ENCODE results near the gene REG4. TPM values are rescaled to one million over a fixed set of nuclear protein-coding genes. Genes with fewer than 3 reads are reported as not detected.

The REG4 gene
- total and polyA plus RNA-seq, 2 donors (not counting 1 experiment from before 2014, with no cell fraction given), result not detected

DNA sequence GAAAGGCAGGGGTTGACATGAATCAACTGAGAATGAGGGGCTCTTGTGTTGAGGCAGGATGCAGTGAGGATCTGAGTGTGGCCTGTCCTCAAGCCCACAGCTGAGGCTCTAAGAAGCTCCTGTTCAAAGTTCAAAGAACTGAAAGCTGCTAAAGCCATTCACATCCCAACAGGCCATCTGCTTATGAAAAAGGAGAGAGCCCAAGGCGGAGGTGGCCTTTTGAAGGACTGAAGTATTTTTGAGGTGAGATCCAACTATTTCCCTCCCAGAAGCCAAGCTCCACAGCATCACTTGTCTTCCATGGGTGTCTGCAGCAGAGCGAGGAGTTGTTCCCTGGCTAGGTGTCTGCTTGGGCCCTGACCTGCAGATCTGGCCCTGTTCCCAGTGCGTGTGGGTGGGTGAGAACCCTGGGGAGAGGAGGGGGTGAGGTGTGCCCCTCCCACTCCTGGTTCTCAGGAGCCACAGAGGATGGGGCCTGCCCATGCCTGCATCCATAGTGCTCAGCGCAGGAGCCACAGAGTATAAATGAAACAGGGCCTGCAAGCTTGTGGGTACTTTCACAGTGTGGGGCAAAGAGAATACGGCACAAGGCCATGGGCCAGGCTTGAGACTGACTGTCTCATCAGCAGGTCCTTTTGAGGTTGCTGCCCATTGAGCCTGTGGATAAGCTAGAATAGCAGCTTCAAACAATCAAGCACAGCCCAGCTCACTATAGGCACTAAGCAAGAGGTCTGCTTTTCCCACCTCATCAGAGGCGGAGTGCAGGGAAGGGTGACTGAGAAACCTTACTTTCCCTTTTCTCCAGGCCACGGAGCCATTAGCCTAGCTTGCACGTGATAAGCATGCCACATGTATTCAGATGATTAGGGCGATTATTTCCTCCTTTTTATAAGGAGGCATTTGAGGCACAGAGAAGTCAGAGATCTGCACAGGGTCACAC lies 15.7 kb downstream of the REG4 start:
- H3K4me3 ChIP-seq (ENCODE audit: control extremely low read depth in 1 of 5, extremely low read depth in 1 of 5, insufficient read depth in 1 of 5, low read depth in 2 of 5, low read length in 4 of 5), result no peak overlapping the region
- H3K27ac Mint-ChIP-seq, result no peak overlapping the region
- no peaks in the 10 kb centered on the region for H3K36me3 ChIP-seq (replicated peaks in 1 of 2; ENCODE audit: control extremely low read depth in 1 of 2, control insufficient read depth in 1 of 2, extremely low read depth in 1 of 2, insufficient read depth in 2 of 2, low read length in 1 of 2)
- no peaks in the 10 kb centered on the region for H3K4me1 Mint-ChIP-seq
- H3K9me3 ChIP-seq (ENCODE audit: control extremely low read depth in 1 of 3, control insufficient read depth in 2 of 3, insufficient read depth in 1 of 3, low read length in 2 of 3), result no peaks in the 10 kb centered on the region
- no peaks in the 10 kb centered on the region for H3K4me1 ChIP-seq (ENCODE audit: control insufficient read depth in 2 of 2, insufficient read depth in 2 of 2, low read length in 2 of 2)
- H4K20me1 ChIP-seq (ENCODE audit: control insufficient read depth, insufficient read depth, low read length, poor library complexity, severe bottlenecking), result no peaks in the 10 kb centered on the region
- H3K79me2 ChIP-seq (ENCODE audit: control insufficient read depth, insufficient read depth, low read length), result no peaks in the 10 kb centered on the region
- no peaks in the 10 kb centered on the region for H3K9me3 Mint-ChIP-seq (ENCODE audit: insufficient read depth)
- no peak overlapping the region for H3K4me3 Mint-ChIP-seq
- WGBS (ENCODE audit: insufficient coverage), result 91% methylated on average over 5 of the region's 9 CpGs
- CTCF ChIA-PET, result interaction anchor here (1.2 to 2.8 kb wide), 2 partner anchors 13 to 15 kb away, joined by 5 to 9 read pairs; partner anchors contain the start of gene REG4
- H2AFZ ChIP-seq (ENCODE audit: insufficient read depth, low read depth, low read length, poor library complexity, severe bottlenecking), result no peak overlapping the region
- H3K4me2 ChIP-seq (replicated peaks; ENCODE audit: low read depth, low read length, poor library complexity, severe bottlenecking), result no peak overlapping the region
- H3K27me3 Mint-ChIP-seq, result peaks cover 13% of the 10 kb centered on the region
- intact Hi-C loops (cut with micrococcal nuclease), result no loop called here
- POLR2A ChIA-PET, result no interaction called here
- TF ChIP-seq, protein P1, sequence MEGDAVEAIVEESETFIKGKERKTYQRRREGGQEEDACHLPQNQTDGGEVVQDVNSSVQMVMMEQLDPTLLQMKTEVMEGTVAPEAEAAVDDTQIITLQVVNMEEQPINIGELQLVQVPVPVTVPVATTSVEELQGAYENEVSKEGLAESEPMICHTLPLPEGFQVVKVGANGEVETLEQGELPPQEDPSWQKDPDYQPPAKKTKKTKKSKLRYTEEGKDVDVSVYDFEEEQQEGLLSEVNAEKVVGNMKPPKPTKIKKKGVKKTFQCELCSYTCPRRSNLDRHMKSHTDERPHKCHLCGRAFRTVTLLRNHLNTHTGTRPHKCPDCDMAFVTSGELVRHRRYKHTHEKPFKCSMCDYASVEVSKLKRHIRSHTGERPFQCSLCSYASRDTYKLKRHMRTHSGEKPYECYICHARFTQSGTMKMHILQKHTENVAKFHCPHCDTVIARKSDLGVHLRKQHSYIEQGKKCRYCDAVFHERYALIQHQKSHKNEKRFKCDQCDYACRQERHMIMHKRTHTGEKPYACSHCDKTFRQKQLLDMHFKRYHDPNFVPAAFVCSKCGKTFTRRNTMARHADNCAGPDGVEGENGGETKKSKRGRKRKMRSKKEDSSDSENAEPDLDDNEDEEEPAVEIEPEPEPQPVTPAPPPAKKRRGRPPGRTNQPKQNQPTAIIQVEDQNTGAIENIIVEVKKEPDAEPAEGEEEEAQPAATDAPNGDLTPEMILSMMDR (IDR thresholded peaks at IDR 0.05), result no peak
- TF ChIP-seq EZH2 (IDR thresholded peaks at IDR 0.05; ENCODE audit: borderline replicate concordance, insufficient read depth, low read depth, low read length, poor library complexity, severe bottlenecking), result no peak
- no peak overlapping the region for H3K9ac ChIP-seq (ENCODE audit: low read length)
- H3K27me3 ChIP-seq (replicated peaks in 1 of 4; ENCODE audit: control extremely low read depth in 1 of 4, control insufficient read depth in 3 of 4, insufficient read depth in 4 of 4, low read length in 3 of 4), result no peaks in the 10 kb centered on the region
- H3K27ac ChIP-seq (ENCODE audit: low read length in 2 of 2), result no peak overlapping the region
- ATAC-seq (ENCODE audit: low read depth) (no peak), DNase-seq (no peak)

DNA sequence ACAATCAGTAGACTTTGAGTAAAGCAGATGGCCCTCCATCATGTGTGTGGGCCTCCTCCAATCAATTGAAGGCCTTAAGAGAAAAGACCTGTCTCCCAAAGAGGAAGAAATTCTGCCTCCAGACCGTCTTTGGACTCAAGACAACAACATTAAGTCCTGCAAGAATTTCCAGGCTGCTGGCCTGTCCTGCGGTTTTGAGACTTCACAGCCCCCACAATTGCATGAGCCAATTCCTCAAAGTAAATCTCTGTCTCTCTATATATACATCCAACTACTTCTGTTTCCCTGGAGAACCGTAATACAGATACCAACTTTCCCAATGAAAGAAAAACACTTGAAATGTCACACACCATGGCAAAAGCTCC lies 16.4 kb downstream of the REG4 start:
- no peaks in the 10 kb centered on the region for H3K9me3 Mint-ChIP-seq (ENCODE audit: insufficient read depth)
- H3K27me3 Mint-ChIP-seq, result peaks cover 18% of the 10 kb centered on the region
- H3K36me3 ChIP-seq (replicated peaks in 1 of 2; ENCODE audit: control extremely low read depth in 1 of 2, control insufficient read depth in 1 of 2, extremely low read depth in 1 of 2, insufficient read depth in 2 of 2, low read length in 1 of 2), result no peaks in the 10 kb centered on the region
- DNase-seq (no peak), ATAC-seq (ENCODE audit: low read depth) (no peak)
- no peaks in the 10 kb centered on the region for H3K4me1 Mint-ChIP-seq
- H3K4me2 ChIP-seq (replicated peaks; ENCODE audit: low read depth, low read length, poor library complexity, severe bottlenecking), result no peak overlapping the region
- no peak overlapping the region for H3K4me3 Mint-ChIP-seq
- intact Hi-C loops (cut with micrococcal nuclease), result no loop called here
- no peaks in the 10 kb centered on the region for H3K27me3 ChIP-seq (replicated peaks in 1 of 4; ENCODE audit: control extremely low read depth in 1 of 4, control insufficient read depth in 3 of 4, insufficient read depth in 4 of 4, low read length in 3 of 4)
- H3K27ac Mint-ChIP-seq, result no peak overlapping the region
- H3K27ac ChIP-seq (ENCODE audit: low read length in 2 of 2), result no peak overlapping the region
- ChIA-PET CTCF (no interaction called here), POLR2A (no interaction called here)
- no peak overlapping the region for H3K4me3 ChIP-seq (ENCODE audit: control extremely low read depth in 1 of 5, extremely low read depth in 1 of 5, insufficient read depth in 1 of 5, low read depth in 2 of 5, low read length in 4 of 5)
- H2AFZ ChIP-seq (ENCODE audit: insufficient read depth, low read depth, low read length, poor library complexity, severe bottlenecking), result no peak overlapping the region
- no peaks in the 10 kb centered on the region for H3K9me3 ChIP-seq (ENCODE audit: control extremely low read depth in 1 of 3, control insufficient read depth in 2 of 3, insufficient read depth in 1 of 3, low read length in 2 of 3)
- no peaks in the 10 kb centered on the region for H4K20me1 ChIP-seq (ENCODE audit: control insufficient read depth, insufficient read depth, low read length, poor library complexity, severe bottlenecking)
- 94% methylated on average over 2 of the region's 3 CpGs for WGBS (ENCODE audit: insufficient coverage)
- TF ChIP-seq, protein P1 (IDR thresholded peaks at IDR 0.05), result no peak
- no peak for TF ChIP-seq EZH2 (IDR thresholded peaks at IDR 0.05; ENCODE audit: borderline replicate concordance, insufficient read depth, low read depth, low read length, poor library complexity, severe bottlenecking)
- H3K9ac ChIP-seq (ENCODE audit: low read length), result no peak overlapping the region
- no peaks in the 10 kb centered on the region for H3K4me1 ChIP-seq (ENCODE audit: control insufficient read depth in 2 of 2, insufficient read depth in 2 of 2, low read length in 2 of 2)
- H3K79me2 ChIP-seq (ENCODE audit: control insufficient read depth, insufficient read depth, low read length), result no peaks in the 10 kb centered on the region

All from B cell (primary cell).